HG02759 (cell line): ENCODE measurements around the gene FGF18.
"Not testable (repeated sequence)": the region's sequence is repeated elsewhere in the genome, so short reads cannot be mapped to it uniquely, and the experiment has no call there.

Source experiments
- ATAC-seq: cut with Tn5 transposase; IDR thresholded peaks from one replicate; pipeline ENCODE4 v1.9.1; 2021; ENCODE audit warnings: mild to moderate bottlenecking, moderate library complexity; ENCODE audit not compliant: unreplicated experiment

The FGF18 gene

GRCh38 chr5:171398660-171399059 lies 20.8 kb upstream of the FGF18 start:
- not testable (repeated sequence) for ATAC-seq

DNA sequence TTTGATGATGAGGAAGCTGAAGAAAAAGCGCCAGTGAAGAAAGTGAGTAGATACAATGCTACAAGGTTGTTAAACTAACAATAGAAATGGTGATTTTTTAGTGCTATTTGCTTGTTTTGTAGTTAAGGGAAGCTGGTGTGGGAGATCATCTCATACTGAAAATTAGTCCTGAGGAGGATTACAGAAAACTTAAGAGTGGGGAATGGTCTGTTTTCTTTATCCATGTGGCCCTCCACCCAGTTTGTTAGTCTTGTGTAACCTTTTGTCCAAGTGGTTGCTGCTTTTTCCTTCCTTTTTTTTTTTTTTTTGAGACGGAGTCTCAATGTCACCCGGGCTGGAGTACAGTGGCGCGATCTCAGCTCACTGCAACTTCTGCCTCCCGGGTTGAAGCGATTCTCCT lies 19.3 kb upstream of the FGF18 start:
- ATAC-seq, result no peak

GRCh38 chr5:171401167-171401947 lies 18.1 kb upstream of the FGF18 start:
- no peak for ATAC-seq

- not testable (repeated sequence) for ATAC-seq
Measured at GRCh38 chr5:171402751-171403150, 16.7 kb upstream of the FGF18 start.

GRCh38 chr5:171405615-171406014 lies 13.8 kb upstream of the FGF18 start:
- ATAC-seq, result no peak

- no peak for ATAC-seq
Measured at GRCh38 chr5:171407234-171407633, 12.2 kb upstream of the FGF18 start.

DNA sequence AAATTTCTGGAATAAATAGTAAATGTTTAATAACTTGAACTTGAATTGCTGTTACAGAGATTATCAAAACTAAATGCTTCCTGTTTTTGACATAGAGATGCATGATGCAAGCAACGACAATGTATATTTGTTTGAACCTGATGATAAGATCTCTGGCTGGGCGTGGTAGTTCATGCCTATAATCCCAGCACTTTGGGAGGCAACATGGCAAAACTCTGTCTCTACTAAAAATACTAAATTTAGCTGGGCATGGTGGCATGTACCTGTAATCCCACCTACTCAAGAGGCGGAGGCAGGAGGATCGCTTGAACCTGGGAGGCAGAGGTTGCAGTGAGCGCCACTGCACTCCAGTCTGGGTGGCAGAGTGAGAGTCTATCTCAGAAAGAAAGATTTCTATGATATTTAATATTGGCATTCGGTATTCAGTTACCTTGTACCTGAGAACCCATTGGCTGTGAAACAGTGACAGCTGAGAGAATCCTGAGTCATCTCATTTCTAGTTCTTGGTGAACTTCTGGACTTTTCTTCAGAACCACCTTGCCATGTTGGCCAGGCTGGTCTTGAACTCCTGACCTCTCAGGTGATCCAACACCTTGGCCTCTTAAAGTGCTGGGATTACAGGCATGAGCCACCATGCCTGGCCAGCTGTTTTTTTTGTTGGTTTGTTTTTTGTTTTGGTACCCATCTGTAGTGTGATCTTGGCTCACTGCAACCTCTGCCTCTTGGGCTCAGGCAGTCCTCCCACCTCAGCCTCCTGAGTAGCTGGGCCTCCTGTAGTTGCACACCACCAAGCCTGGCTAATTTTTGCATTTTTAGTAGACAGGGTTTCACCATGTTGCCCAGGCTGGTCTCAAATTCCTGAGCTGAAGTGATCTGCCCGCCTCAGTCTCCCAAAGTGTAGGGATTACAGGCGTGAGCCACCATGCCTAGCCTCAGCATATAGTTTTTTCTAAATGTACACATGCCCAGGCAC lies 10.0 kb upstream of the FGF18 start:
- no peak for ATAC-seq

DNA sequence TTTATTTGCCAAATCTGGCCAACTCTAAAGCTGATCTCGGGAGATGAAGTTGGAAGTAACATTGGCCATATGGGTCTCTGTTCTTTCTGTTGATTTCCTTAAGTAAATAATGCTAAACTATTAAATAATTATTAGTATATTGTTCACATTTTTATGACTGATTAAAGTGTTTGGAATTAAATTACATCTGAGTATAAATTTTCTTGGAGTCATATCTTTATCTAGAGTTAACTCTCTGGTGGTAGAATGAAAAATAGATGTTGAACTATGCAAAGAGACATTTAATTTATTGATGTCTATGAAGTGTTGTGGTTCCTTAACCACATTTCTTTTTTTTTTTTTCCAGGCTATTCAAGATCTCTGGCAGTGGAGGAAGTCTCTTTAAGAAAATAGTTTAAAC lies 9.3 kb upstream of the FGF18 start:
- no peak for ATAC-seq

DNA sequence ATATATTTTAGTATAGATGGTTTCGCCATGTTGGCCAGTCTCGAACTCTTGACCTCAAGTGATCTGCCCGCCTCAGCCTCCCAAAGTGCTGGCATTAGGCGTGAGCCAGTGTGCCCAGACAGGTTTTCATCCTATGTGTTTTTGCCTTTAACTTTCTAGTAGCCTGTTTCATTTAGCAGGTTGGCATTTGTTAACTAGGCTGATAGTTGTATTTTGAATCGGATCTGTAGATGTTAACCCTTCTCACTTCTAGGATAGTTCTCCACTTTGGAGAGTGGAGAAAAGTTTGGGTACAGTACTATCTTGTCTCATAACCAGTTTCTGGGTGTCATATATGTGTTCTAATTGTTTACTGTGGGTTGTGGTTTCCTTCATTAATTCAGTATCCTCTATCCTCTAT lies 7.3 kb upstream of the FGF18 start:
- no peak for ATAC-seq

DNA sequence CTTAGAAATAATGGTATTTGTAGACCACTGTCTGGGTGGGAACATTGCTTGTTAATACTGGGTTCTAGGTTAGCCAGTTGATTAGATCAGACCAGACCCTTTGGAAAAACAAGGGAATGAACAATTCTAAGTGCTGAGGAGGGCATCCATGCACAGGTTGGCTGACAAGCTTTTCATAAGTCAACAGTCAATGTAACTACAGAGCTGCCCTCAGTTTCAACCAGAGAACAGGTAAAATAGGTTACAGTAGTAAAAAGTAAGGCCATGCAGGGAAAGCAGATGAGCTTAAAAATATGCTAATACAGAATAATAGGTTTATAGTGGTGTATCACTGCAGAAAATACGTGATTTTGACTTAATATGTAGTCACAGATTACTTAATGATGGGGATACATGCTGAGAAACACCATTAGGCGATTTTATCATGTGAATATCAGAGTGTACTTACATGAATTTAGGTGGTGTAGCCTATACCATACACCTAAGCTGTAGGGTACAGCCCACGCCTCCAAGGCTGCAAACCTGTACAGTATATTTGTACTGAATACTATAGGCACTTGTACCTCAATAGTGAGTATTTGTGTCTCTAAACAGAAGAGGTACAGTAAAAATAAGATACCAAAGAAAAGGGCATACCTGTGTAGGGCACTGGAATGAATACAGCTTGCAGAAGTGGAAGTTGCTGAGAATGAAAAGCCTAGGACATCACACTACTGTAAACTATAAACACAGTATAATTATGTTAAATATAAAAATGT lies 6.1 kb upstream of the FGF18 start:
- no peak for ATAC-seq

DNA sequence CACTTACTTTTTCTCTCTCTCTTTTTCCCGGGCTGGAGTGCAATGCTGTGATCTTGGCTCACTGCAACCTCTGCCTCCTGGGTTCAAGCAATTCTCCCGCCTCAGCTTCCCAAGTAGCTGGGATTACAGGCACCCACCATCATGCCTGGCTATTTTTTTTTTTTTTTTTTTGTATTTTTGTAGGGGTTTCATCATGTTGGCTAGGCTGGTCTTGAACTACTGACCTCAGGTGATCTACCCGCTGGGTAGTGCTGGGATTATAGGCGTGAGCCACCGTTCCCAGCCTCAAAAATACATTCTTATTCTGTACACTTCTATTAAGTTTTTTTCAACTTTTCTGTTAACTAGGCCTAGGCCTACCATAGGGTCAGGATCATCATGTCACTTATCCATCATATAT lies 5.5 kb upstream of the FGF18 start:
- not testable (repeated sequence) for ATAC-seq

DNA sequence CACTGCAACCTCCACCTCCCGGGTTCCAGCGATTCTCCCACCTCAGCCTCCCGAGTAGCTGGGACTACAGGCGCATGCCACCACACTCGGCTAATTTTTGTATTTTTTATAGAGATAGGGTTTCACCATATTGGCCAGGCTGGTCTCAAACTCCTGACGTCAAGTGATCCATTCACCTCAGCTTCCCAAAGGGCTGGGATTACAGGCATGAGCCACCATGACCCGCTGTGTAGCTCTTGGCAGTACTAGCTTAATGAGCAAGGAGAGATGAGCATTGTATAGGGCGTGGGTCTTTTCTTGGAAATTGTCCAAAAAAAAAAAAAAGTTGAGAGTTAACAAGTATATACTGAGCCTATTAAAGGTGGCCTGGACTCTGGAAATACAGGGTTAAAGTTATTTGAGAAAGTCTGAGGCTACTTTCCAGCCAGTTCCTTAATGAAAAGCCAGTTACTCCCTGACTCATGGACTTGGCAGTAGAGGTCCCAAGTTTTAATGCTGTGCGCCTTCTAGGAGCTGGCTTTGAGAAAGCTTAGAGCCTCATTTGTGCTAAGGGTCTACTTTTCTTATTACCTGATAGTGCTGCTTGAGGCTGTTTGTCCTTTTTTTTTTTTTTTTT lies 4.2 kb upstream of the FGF18 start:
- no peak for ATAC-seq

- no peak for ATAC-seq
Measured at GRCh38 chr5:171416160-171417049, 3.0 kb upstream of the FGF18 start.

DNA sequence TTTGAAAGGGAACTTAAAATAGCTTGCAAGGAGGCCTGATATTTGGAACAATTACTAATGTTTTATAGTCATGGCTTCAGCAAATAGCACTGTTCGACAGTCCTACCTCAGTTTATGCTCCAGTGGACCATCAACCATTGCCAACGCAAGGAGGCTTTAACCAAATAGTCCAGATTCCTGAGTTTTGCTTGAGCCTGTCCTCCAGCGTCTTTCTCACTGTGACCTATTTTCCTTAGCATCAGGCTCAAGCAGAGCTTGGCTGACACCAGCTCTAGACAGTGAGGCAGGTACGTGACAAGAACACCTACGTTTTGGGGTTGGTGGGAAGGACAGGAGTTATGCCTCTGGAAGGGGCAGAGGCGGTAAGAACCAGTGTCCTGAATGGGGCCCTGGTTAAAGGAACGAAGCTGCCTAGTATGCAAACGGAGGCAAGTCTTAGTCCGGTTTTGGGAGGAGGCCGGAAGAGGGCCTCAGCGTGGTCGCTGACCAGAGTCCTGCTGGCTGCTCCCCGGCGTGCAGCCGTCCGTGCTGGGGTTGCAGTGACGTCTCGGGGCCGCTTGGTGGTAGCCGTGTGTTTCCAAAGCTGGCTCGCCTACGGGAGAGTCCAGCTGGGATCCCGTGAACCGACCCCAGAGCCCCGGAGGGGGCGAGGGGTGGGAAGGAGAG lies 998 bp upstream of the FGF18 start:
- peak; percentile 66 for ATAC-seq

GRCh38 chr5:171419688-171420430 lies 412 bp downstream of the FGF18 start:
- peak; percentile 34 for ATAC-seq

DNA sequence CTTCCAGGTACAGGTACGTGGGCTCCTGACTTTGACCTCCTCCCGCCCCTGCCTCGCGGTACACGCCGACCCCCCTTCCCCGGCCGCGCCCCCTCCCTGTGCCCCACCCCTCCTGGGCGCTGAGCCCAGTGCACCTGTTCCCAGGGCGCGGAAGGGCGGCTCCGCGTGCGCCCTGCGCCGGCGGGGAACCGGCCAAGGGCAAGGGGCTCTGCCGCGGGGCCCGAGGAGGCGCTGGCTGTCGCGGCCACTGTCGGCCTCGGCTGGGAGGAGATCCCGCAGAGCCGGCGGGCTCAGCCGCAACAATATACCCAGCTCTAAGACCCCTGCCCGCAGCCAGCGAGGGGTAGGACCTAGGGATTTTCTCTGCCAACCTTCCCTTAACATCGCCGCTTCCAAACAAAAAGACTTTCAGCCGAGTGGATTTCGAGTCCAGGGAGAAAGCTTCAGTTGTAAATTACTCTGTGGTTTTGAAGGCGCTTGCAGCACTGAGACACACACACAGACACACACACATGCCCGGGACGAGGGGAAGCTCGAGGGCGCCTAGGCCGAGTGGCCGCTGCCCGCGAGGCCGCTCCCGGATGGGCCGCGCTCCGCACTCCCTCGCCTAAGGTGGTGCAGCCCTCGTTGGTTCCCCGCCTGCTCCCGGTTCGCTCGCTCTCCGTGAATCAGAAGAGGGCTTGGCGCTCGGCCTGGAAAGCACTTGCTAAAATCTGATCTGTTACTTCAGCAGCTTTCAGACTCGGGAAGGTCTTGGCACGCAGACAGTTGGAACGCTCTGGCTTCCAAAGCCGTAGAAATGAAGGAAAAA lies 1.2 kb downstream of the FGF18 start:
- no peak for ATAC-seq

- ATAC-seq, result no peak
Measured at GRCh38 chr5:171421331-171422262, 2.1 kb downstream of the FGF18 start.
